Nephron (organoid): ENCODE data around the gene OMP.
A peak's percentile ranks its signal among the peaks of the same experiment; 100 is the strongest.

Source experiments
- H3K27ac Mint-ChIP-seq, 3 experiments: 2 replicates each; pipeline ENCODE4 v1.8.0; 2020; ENCODE audit warnings: mixed read lengths in 3 of 3, mild to moderate bottlenecking in 2 of 3, moderate library complexity in 1 of 3
- H3K27me3 Mint-ChIP-seq: 2 replicates; pipeline ENCODE4 v1.8.0; 2021; ENCODE audit warnings: low read depth, mild to moderate bottlenecking, moderate library complexity, mixed read lengths
- H3K36me3 Mint-ChIP-seq: 2 replicates; pipeline ENCODE4 v1.8.0; 2020; ENCODE audit warnings: low read depth, mixed read lengths
- H3K4me1 Mint-ChIP-seq: 2 replicates; pipeline ENCODE4 v1.8.0; 2020; ENCODE audit warnings: mixed read lengths
- H3K4me3 Mint-ChIP-seq, 3 experiments: 2 replicates each; pipeline ENCODE4 v1.8.0; 2020; ENCODE audit warnings: mild to moderate bottlenecking in 3 of 3, mixed read lengths in 3 of 3, moderate library complexity in 2 of 3
- H3K9me3 Mint-ChIP-seq: 2 replicates; pipeline ENCODE4 v1.8.0; 2020; ENCODE audit warnings: mixed read lengths
- TF ChIP-seq, protein P1 (sequence below), 3 experiments: fragments of 200-600 bp; sonication (generic); IDR thresholded peaks; one replicate each; pipeline ENCODE4 v1.5.0; 2021; ENCODE audit warnings: antibody characterized with exemption in 3 of 3; ENCODE audit not compliant: unreplicated experiment in 3 of 3

The OMP gene

DNA sequence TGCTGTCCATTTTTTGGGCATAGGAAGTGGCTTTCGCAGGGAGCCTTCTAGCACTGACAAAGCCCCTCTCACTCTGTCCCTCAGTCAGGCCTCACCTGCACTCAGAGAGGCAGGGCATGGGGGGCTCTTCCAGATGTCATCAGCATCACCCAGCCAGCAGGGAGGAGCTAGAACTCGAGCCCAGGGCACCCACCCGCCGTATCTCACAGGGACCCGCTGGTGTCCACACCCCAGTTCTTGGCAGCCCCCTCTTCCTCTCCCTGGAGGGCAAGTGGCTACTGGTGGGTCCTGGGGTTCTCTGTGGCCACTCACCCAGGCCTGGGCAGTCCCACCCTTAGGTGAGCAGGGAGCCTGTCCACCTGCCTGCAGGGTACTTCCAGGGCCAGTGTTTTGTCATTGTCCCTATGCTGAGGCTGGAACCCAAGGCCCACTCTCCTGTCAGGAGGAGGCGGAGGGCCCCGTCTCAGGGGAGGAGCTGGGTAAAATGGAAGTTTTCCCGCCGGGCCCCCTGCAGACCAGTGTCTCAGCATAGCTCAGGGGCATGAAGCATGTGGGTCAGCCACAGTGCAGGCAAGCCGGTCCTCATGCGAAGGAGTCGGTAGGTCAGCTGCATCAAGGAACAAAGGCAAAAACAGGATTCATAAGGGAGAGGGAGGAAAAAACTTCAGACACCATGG lies 47.2 kb downstream of the OMP start:
- no peak overlapping the region for H3K4me3 Mint-ChIP-seq
- H3K9me3 Mint-ChIP-seq = no peaks in the 10 kb centered on the region
- H3K4me1 Mint-ChIP-seq = peaks cover 42% of the 10 kb centered on the region
- H3K27ac Mint-ChIP-seq = peak overlapping the region in 1 of 3 experiments; percentile 16
- H3K36me3 Mint-ChIP-seq = no peaks in the 10 kb centered on the region
- TF ChIP-seq, protein P1, sequence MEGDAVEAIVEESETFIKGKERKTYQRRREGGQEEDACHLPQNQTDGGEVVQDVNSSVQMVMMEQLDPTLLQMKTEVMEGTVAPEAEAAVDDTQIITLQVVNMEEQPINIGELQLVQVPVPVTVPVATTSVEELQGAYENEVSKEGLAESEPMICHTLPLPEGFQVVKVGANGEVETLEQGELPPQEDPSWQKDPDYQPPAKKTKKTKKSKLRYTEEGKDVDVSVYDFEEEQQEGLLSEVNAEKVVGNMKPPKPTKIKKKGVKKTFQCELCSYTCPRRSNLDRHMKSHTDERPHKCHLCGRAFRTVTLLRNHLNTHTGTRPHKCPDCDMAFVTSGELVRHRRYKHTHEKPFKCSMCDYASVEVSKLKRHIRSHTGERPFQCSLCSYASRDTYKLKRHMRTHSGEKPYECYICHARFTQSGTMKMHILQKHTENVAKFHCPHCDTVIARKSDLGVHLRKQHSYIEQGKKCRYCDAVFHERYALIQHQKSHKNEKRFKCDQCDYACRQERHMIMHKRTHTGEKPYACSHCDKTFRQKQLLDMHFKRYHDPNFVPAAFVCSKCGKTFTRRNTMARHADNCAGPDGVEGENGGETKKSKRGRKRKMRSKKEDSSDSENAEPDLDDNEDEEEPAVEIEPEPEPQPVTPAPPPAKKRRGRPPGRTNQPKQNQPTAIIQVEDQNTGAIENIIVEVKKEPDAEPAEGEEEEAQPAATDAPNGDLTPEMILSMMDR (IDR thresholded peaks at IDR 0.05; ENCODE audit: unreplicated experiment in 3 of 3) = no peak
- peaks cover 29% of the 10 kb centered on the region for H3K27me3 Mint-ChIP-seq

DNA sequence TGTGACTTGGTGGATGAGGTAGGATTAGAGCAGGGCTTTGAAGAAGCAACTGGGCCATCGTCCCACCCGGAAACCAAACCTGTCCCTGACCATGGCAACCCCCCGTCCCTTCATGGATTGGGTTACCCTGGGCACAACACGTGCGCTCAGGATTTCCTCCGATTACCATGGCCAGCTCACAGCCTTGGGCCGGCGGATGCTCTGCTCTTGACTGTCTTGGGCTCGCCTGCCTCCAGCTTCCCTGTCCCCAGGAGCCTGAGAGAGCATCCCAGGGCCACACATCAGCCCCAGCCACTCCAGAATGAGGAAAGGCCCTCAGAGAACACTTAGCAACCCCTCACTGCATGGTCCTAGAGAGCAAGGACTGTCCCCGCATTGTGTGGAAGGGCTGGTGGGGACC lies 48.2 kb downstream of the OMP start:
- H3K4me1 Mint-ChIP-seq = peaks cover 47% of the 10 kb centered on the region
- H3K27ac Mint-ChIP-seq = no peak overlapping the region
- peaks cover 28% of the 10 kb centered on the region for H3K27me3 Mint-ChIP-seq
- H3K36me3 Mint-ChIP-seq = no peaks in the 10 kb centered on the region
- H3K9me3 Mint-ChIP-seq = no peaks in the 10 kb centered on the region
- TF ChIP-seq, protein P1 (IDR thresholded peaks at IDR 0.05; ENCODE audit: unreplicated experiment in 3 of 3) = no peak
- H3K4me3 Mint-ChIP-seq = no peak overlapping the region

DNA sequence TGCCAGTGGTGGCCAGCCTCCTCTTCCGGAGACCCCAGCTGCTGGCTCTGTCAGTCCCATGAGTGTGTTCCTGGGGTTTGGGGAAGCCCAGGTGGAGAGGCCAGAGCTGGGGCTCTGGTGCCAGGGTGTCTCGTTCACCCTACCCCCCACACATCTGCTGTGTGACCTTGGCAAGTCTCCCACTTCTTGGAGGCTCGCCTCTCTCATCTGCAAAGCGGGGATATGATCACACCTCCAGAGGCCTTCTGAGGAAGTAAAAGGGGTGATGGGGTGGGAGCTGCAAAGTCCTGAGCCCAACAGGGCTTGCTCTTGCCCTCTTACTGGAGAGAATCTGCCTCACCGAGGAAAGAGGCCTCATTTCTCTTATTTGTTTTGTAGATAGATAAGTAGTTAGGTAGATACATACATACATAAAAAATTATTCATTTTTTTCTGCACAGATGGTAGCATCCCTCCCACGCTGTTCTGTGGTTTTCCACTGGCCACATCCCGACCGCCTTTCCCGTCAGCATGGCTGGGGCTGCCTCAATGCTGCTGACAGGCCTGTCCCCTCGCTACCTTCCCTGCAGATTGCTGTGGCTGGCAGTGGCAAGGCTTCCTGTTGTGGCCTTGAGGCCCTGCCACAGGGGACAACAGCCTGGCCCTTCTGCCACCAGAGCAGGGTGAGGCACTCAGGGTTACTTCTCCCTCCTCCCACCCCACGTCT lies 49.3 kb downstream of the OMP start:
- Mint-ChIP-seq H3K4me1 (peaks cover 47% of the 10 kb centered on the region), H3K4me3 (no peak overlapping the region), H3K9me3 (no peaks in the 10 kb centered on the region), H3K27ac (no peak overlapping the region), H3K36me3 (no peaks in the 10 kb centered on the region), H3K27me3 (peaks cover 28% of the 10 kb centered on the region)
- TF ChIP-seq, protein P1 (IDR thresholded peaks at IDR 0.05; ENCODE audit: unreplicated experiment in 3 of 3) = no peak

DNA sequence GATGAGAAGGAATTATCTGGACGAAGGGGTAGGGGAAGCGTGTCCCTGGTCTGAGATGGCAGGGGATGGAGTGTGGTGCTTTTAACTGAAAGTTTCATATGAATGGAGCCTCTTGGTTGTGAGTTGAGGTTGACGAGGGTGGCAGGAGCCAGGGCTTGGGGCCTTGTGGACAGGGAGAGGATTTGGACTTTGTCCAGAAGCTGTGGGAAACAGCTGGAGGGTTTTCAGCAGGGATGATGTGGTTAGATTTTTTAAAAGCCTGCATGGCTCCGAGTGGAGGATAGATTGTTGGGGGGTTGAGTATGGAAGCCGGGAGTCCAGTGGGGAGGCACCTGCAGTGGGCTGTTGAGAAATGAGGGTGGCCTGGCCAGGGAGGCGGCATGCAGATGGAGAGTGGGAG lies 50.2 kb downstream of the OMP start:
- Mint-ChIP-seq H3K9me3 (no peaks in the 10 kb centered on the region), H3K27me3 (peaks cover 25% of the 10 kb centered on the region), H3K4me3 (peak overlapping the region in 2 of 3 experiments; percentile 10 to 14), H3K36me3 (no peaks in the 10 kb centered on the region), H3K27ac (peak overlapping the region in 1 of 3 experiments; percentile 29), H3K4me1 (peaks cover 40% of the 10 kb centered on the region)
- TF ChIP-seq, protein P1 (IDR thresholded peaks at IDR 0.05; ENCODE audit: unreplicated experiment in 3 of 3) = no peak
